Breast epithelium (tissue), 3 donors: ENCODE data around the gene VAMP5.

Experiments used
- POLR2A ChIP-seq: fragments of 450-650 bp; IDR thresholded peaks from one replicate; pipeline ENCODE4 v1.6.1; 2016; ENCODE audit warnings: antibody characterized with exemption, mild to moderate bottlenecking, moderate library complexity
- POLR2AphosphoS5 ChIP-seq, 3 donors: sonication (generic); formaldehyde crosslinking; IDR thresholded peaks; one replicate each; pipeline ENCODE4 v1.6.1; 2017; ENCODE audit warnings: antibody characterized with exemption in 3 of 3
- TF ChIP-seq, protein P1 (sequence below), 3 donors: fragments of 450-650 bp; IDR thresholded peaks; one replicate each; pipeline ENCODE4 v1.5.1; 2016 to 2017; ENCODE audit warnings: antibody characterized with exemption in 3 of 3, mild to moderate bottlenecking in 3 of 3, moderate library complexity in 3 of 3

DNA sequence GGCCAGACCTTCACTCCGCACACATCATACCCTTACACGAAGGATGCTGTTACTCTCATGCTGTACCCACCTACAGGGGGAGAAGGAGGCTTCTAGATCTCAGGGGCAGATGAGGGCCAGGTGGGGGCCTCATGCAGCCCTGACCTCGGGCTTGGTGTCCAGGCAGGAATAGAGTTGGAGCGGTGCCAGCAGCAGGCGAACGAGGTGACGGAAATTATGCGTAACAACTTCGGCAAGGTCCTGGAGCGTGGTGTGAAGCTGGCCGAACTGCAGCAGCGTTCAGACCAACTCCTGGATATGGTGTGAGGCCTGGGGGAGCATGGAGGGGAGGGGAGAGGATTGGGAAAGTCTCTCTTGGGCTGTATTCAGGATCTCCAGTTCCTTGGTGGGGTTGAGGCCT, 7.3 kb downstream of the VAMP5 start:
- TF ChIP-seq, protein P1, sequence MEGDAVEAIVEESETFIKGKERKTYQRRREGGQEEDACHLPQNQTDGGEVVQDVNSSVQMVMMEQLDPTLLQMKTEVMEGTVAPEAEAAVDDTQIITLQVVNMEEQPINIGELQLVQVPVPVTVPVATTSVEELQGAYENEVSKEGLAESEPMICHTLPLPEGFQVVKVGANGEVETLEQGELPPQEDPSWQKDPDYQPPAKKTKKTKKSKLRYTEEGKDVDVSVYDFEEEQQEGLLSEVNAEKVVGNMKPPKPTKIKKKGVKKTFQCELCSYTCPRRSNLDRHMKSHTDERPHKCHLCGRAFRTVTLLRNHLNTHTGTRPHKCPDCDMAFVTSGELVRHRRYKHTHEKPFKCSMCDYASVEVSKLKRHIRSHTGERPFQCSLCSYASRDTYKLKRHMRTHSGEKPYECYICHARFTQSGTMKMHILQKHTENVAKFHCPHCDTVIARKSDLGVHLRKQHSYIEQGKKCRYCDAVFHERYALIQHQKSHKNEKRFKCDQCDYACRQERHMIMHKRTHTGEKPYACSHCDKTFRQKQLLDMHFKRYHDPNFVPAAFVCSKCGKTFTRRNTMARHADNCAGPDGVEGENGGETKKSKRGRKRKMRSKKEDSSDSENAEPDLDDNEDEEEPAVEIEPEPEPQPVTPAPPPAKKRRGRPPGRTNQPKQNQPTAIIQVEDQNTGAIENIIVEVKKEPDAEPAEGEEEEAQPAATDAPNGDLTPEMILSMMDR (IDR thresholded peaks at IDR 0.05) = no peak
- TF ChIP-seq POLR2A (no peak), POLR2AphosphoS5 (IDR thresholded peaks at IDR 0.05) (no peak)
